GM12878 (cell line): ENCODE measurements around the gene MITF. TPM values are rescaled to one million over a fixed set of nuclear protein-coding genes. Genes with fewer than 3 reads are reported as not detected.

Experiments
- ATAC-seq: fragments of 200-7000 bp; cut with Tn5 transposase; 3 replicates; pipeline ENCODE4 v1.9.1; 2020; ENCODE audit warnings: mild to moderate bottlenecking, moderate library complexity
- BruUV-seq: library from RNA; stranded (reverse); fragments of 400-500 nt; replicated peaks from 2 replicates; lab custom pipeline; 2021; lab: Mats Ljungman, UMichigan
- CTCF ChIA-PET: fragments of 300-600 bp; sonication (Branson Sonifier 250); formaldehyde crosslinking; extraction: SDS; loops from one replicate; lab custom pipeline; 2021; ENCODE audit warnings: inconsistent platforms; lab: Yijun Ruan, JAX
- POLR2A ChIA-PET: fragments of 350-600 bp; formaldehyde crosslinking; extraction: SDS; loops from one replicate; lab custom pipeline; 2021; ENCODE audit warnings: inconsistent platforms; lab: Charles Lee
- RAD21 ChIA-PET: fragments of 300-600 bp; sonication (Branson Sonifier 250); formaldehyde crosslinking; loops from one replicate; lab custom pipeline; 2023; ENCODE audit warnings: antibody characterized with exemption; ENCODE audit not compliant: unreplicated experiment; lab: Charles Lee
- SMC1A ChIA-PET: fragments of 300-600 bp; sonication (Branson Sonifier 250); formaldehyde crosslinking; loops from one replicate; lab custom pipeline; 2023; ENCODE audit not compliant: unreplicated experiment, uncharacterized antibody; lab: Charles Lee
- DNase-seq: peaks from one replicate; pipeline ENCODE4 v3.0.0-alpha.2; 2011; ENCODE audit warnings: low read depth, low spot score
- FAIRE-seq: peaks from 3 replicates; lab custom pipeline; 2011; peaks lifted over from hg19 to GRCh38; lab: Jason Lieb, UNC
- H2AFZ ChIP-seq: 2 replicates; pipeline ENCODE4 v1.6.0; 2011; ENCODE audit warnings: low read depth, low read length, control low read depth; ENCODE audit not compliant: control insufficient read depth
- H3K27ac ChIP-seq: 2 replicates; pipeline ENCODE4 v1.5.1; 2011; ENCODE audit warnings: control low read depth; ENCODE audit not compliant: control insufficient read depth, insufficient read depth
- H3K27me3 ChIP-seq, 2 experiments: replicated peaks in 1 of 2; 2 replicates each; pipeline versions ENCODE4 v1.6.0 to v1.6.1; 2011; ENCODE audit warnings: low read length in 1 of 2; ENCODE audit not compliant: control insufficient read depth in 2 of 2, insufficient read depth in 2 of 2
- H3K36me3 ChIP-seq, 2 experiments: 2 replicates each; pipeline ENCODE4 v1.5.1; 2011; ENCODE audit warnings: low read length in 1 of 2; ENCODE audit not compliant: control insufficient read depth in 2 of 2, insufficient read depth in 2 of 2
- H3K4me1 ChIP-seq: 2 replicates; pipeline ENCODE4 v1.6.1; 2011; ENCODE audit warnings: mild to moderate bottlenecking, low read length, moderate library complexity, mixed read lengths; ENCODE audit not compliant: control insufficient read depth, insufficient read depth
- H3K4me2 ChIP-seq: 2 replicates; pipeline ENCODE4 v1.6.0; 2011; ENCODE audit warnings: control low read depth; ENCODE audit not compliant: control insufficient read depth, insufficient read depth
- H3K4me3 ChIP-seq: fragments of 200-600 bp; sonication (generic); 2 replicates; pipeline ENCODE4 v1.5.1; 2016
- H3K79me2 ChIP-seq: 2 replicates; pipeline ENCODE4 v1.6.0; 2011; ENCODE audit warnings: low read length; ENCODE audit not compliant: control insufficient read depth, insufficient read depth
- H3K9ac ChIP-seq: 2 replicates; pipeline ENCODE4 v1.8.0; 2011; ENCODE audit warnings: low read length, control low read depth, mixed read lengths; ENCODE audit not compliant: control insufficient read depth, insufficient read depth
- H3K9me3 ChIP-seq: replicated peaks from 3 replicates; pipeline ENCODE4 v1.5.1; 2011; ENCODE audit warnings: mild to moderate bottlenecking, low read length; ENCODE audit not compliant: control insufficient read depth, insufficient read depth
- H4K20me1 ChIP-seq: 2 replicates; pipeline ENCODE4 v1.6.0; 2011; ENCODE audit not compliant: control insufficient read depth, insufficient read depth
- CBFB ChIP-seq: IDR thresholded peaks from 2 replicates; pipeline ENCODE4 v1.6.1; 2016; ENCODE audit warnings: antibody characterized with exemption, low read depth
- CEBPZ ChIP-seq: fragments of 150-350 bp; IDR thresholded peaks from 2 replicates; pipeline ENCODE4 v1.6.1; 2016; ENCODE audit warnings: low read depth, low read length
- MXI1 ChIP-seq: fragments of 150-350 bp; IDR thresholded peaks from 2 replicates; pipeline ENCODE4 v1.6.1; 2011; ENCODE audit warnings: low read depth, mild to moderate bottlenecking, inconsistent platforms, low read length, improper control_type of control experiment
- NFXL1 ChIP-seq: fragments of 450-650 bp; IDR thresholded peaks from 2 replicates; pipeline ENCODE4 v1.6.1; 2017; ENCODE audit warnings: antibody characterized with exemption, mild to moderate bottlenecking, borderline replicate concordance
- NFYB ChIP-seq: IDR thresholded peaks from 2 replicates; pipeline ENCODE4 v1.6.1; 2011; ENCODE audit warnings: low read depth, mild to moderate bottlenecking, low read length, improper control_type of control experiment, moderate library complexity; ENCODE audit not compliant: insufficient read depth
- POLR2AphosphoS2 ChIP-seq: IDR thresholded peaks from 2 replicates; pipeline ENCODE4 v1.6.1; 2011; ENCODE audit warnings: low read depth, mild to moderate bottlenecking, low read length, improper control_type of control experiment, moderate library complexity
- RAD51 ChIP-seq: fragments of 450-650 bp; IDR thresholded peaks from 2 replicates; pipeline ENCODE4 v1.6.1; 2016; ENCODE audit warnings: moderate library complexity, mild to moderate bottlenecking, inconsistent platforms
- RUNX3 ChIP-seq: IDR thresholded peaks from 2 replicates; pipeline ENCODE4 v1.6.1; 2012; ENCODE audit warnings: low read length, inconsistent platforms
- STAT1 ChIP-seq: fragments of 450-650 bp; conservative IDR thresholded peaks from 2 replicates; pipeline ENCODE4 v1.6.1; 2014; ENCODE audit warnings: antibody characterized with exemption, mild to moderate bottlenecking
- WGBS: methylation state at CpG from one replicate; pipeline ENCODE4 v1.1.6; 2016; ENCODE audit warnings: low lambda C conversion rate; ENCODE audit not compliant: insufficient replicate concordance, insufficient coverage; ENCODE audit errors: missing lambda C conversion rate; 5-methylcytosine and 5-hydroxymethylcytosine counted together
- in situ Hi-C: fragments of 300-500 bp; cut with MboI; formaldehyde crosslinking; loops from 9 replicates; pipeline ENCODE4 v1.14.3; 2018; ENCODE audit warnings: mixed read lengths
- intact Hi-C: fragments of 100-400 bp; cut with micrococcal nuclease; formaldehyde crosslinking; loops from one replicate; pipeline ENCODE4 v1.14.2; 2022; ENCODE audit not compliant: unreplicated experiment
- polyA plus RNA-seq, 11 experiments: library from polyadenylated mRNA; depleted of rRNA in 4 of 11; unstranded in 6 of 11; stranded (reverse) in 5 of 11; fragments of >200 nt; fragmentation: Nextera tagmentation in 4 of 11; fragmentation: Illumina TruSeq in 1 of 11; extraction: Ambion mirVana in 4 of 11; extraction: Trizol in 1 of 11; gene quantifications; 1 replicate in 1 of 11; 2 replicates in 10 of 11; pipeline versions ENCODE4 v1.2.1 to v1.2.3, GENCODE V29; 2011 to 2016; ENCODE audit warnings: inconsistent platforms in 2 of 11, missing spikeins in 2 of 11, low read depth in 1 of 11
- total RNA-seq, 4 experiments: library from RNA; depleted of rRNA in 3 of 4; stranded (reverse); fragments of >200 nt in 3 of 4; fragmentation: Illumina TruSeq in 1 of 4; extraction: Trizol in 1 of 4; gene quantifications; 2 replicates each; pipeline versions ENCODE4 v1.2.1 to v1.2.3, GENCODE V29; 2013 to 2021
- TF ChIP-seq, protein P1 (sequence below): IDR thresholded peaks from 2 replicates; pipeline ENCODE4 v1.6.1; 2011; ENCODE audit warnings: mild to moderate bottlenecking, low read depth, low read length, moderate library complexity; ENCODE audit not compliant: insufficient replicate concordance
- TF ChIP-seq, protein P2 (sequence below): fragments of 150-350 bp; IDR thresholded peaks from 2 replicates; pipeline ENCODE4 v1.6.1; 2014; ENCODE audit warnings: mild to moderate bottlenecking, low read depth, low read length

MITF gene
- total and polyA plus RNA-seq, 10 of the 15 experiments (the other 5 are each of a cell fraction or from before 2014, with no cell fraction given) = under 0.01 to 0.90 (median 0.06) TPM; not detected in 3

DNA sequence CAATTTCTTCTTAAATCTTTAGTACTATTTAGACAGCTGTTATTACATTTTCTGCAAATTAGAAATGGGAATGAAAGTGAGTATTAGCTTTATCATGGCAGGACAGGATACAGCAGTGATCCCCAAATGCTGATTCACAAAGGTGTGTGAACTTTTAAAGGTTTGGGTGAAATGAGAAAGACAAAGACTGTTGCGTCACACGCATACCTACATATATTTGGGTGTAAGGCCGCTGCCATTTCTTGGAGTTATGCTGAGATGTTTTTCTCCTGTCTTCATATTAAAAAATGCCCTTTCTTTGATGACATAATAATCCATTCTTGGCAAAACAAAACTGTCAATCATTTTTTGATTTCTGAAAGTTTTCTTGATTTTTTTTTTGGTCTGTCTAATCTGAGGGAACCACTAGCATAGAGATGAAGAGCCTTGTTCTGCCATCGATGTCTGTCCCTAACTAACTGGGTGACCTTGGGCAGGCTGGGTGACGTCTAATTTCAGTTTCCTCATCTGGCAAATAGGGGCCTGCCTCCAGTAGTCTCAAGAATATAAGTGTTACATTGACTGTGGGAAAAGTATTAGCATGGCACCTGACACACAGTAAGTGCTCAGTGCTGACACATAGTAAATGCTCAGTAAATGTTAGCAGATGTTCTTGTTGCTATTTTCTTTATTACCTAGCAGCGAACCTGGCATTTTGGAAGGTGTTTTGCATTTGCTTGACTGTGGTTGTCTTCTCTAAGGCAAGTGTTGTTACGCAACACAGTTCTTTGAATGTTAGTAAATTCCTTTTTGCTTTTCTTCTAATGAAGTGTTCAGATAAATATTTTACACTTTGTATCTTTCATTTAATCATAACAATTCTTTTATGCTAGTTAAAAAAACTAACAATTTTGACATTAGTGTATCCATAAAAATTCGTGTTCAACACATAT is 5.0 kb downstream of the MITF start:
- DNase-seq = no peak
- no peaks in the 10 kb centered on the region; a peak in 4 of 4 replicates for H3K27me3 ChIP-seq
- no peaks in the 10 kb centered on the region for H3K9me3 ChIP-seq
- SMC1A ChIA-PET = no interaction called here
- no peak overlapping the region for H3K4me3 ChIP-seq
- BruUV-seq = no TSS peak
- H3K36me3 ChIP-seq = no peaks in the 10 kb centered on the region
- H3K27ac ChIP-seq = no peak overlapping the region
- TF ChIP-seq NFXL1 (no peak), STAT1 (no peak), POLR2AphosphoS2 (no peak), CBFB (no peak), RUNX3 (no peak), MXI1 (no peak), CEBPZ (no peak), RAD51 (no peak), NFYB (no peak)
- TF ChIP-seq, protein P1, sequence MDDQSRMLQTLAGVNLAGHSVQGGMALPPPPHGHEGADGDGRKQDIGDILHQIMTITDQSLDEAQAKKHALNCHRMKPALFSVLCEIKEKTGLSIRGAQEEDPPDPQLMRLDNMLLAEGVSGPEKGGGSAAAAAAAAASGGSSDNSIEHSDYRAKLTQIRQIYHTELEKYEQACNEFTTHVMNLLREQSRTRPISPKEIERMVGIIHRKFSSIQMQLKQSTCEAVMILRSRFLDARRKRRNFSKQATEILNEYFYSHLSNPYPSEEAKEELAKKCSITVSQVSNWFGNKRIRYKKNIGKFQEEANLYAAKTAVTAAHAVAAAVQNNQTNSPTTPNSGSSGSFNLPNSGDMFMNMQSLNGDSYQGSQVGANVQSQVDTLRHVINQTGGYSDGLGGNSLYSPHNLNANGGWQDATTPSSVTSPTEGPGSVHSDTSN = no peak
- TF ChIP-seq, protein P2, sequence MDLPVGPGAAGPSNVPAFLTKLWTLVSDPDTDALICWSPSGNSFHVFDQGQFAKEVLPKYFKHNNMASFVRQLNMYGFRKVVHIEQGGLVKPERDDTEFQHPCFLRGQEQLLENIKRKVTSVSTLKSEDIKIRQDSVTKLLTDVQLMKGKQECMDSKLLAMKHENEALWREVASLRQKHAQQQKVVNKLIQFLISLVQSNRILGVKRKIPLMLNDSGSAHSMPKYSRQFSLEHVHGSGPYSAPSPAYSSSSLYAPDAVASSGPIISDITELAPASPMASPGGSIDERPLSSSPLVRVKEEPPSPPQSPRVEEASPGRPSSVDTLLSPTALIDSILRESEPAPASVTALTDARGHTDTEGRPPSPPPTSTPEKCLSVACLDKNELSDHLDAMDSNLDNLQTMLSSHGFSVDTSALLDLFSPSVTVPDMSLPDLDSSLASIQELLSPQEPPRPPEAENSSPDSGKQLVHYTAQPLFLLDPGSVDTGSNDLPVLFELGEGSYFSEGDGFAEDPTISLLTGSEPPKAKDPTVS = no peak
- H4K20me1 ChIP-seq = no peaks in the 10 kb centered on the region
- no peaks in the 10 kb centered on the region for H3K4me1 ChIP-seq
- CTCF ChIA-PET = no interaction called here
- POLR2A ChIA-PET = no interaction called here
- no peak for ATAC-seq
- in situ Hi-C loops (no loop called here), intact Hi-C loops (no loop called here)
- no peak overlapping the region for H3K9ac ChIP-seq
- no peaks in the 10 kb centered on the region for H3K79me2 ChIP-seq
- RAD21 ChIA-PET = no interaction called here
- 36% methylated on average over 8 of the region's 8 CpGs for WGBS
- H3K4me2 ChIP-seq = no peak overlapping the region
- FAIRE-seq = no peak
- H2AFZ ChIP-seq = no peak overlapping the region
